HG02870 (cell line): Measurements from ENCODE around the gene ZNF318.
"Not testable (repeated sequence)": the region's sequence is repeated elsewhere in the genome, so short reads cannot be mapped to it uniquely, and the experiment has no call there.

Source experiments
- ATAC-seq: cut with Tn5 transposase; IDR thresholded peaks from one replicate; pipeline ENCODE4 v1.9.1; 2021; ENCODE audit warnings: mild to moderate bottlenecking, moderate library complexity; ENCODE audit not compliant: unreplicated experiment

ZNF318 gene

GRCh38 chr6:43303751-43304331 is 65.6 kb downstream of the ZNF318 start:
- ATAC-seq, result no peak

GRCh38 chr6:43303006-43303405 is 66.4 kb downstream of the ZNF318 start:
- not testable (repeated sequence) for ATAC-seq

- ATAC-seq, result no peak
Measured at GRCh38 chr6:43302126-43302525, 67.3 kb downstream of the ZNF318 start.

- no peak for ATAC-seq
Measured at GRCh38 chr6:43301081-43301870, 68.2 kb downstream of the ZNF318 start.

GRCh38 chr6:43299338-43300293 is 69.8 kb downstream of the ZNF318 start:
- no peak for ATAC-seq

GRCh38 chr6:43298565-43299337 is 70.7 kb downstream of the ZNF318 start:
- no peak for ATAC-seq

- no peak for ATAC-seq
Measured at GRCh38 chr6:43297644-43298564, 71.5 kb downstream of the ZNF318 start, which contains the start of gene SLC22A7. SLC22A7 (plus strand) TSS chr6:43298260; CDS start chr6:43298359, 99 bp downstream.

GRCh38 chr6:43296780-43297497 is 72.5 kb downstream of the ZNF318 start:
- ATAC-seq, result no peak

GRCh38 chr6:43295456-43295855 is 74.0 kb downstream of the ZNF318 start:
- no peak for ATAC-seq

GRCh38 chr6:43294536-43294935 is 74.9 kb downstream of the ZNF318 start:
- ATAC-seq, result no peak

- no peak for ATAC-seq
Measured at GRCh38 chr6:43293698-43294097, 75.7 kb downstream of the ZNF318 start.

GRCh38 chr6:43292763-43293318 is 76.6 kb downstream of the ZNF318 start:
- ATAC-seq, result no peak

- ATAC-seq, result no peak
Measured at GRCh38 chr6:43292341-43292740, 77.1 kb downstream of the ZNF318 start.

GRCh38 chr6:43291708-43292107 is 77.7 kb downstream of the ZNF318 start:
- no peak for ATAC-seq

- no peak for ATAC-seq
Measured at GRCh38 chr6:43290905-43291355, 78.5 kb downstream of the ZNF318 start.

- ATAC-seq, result no peak
Measured at GRCh38 chr6:43290339-43290904, 79.0 kb downstream of the ZNF318 start.

GRCh38 chr6:43287717-43288679 is 81.4 kb downstream of the ZNF318 start:
- ATAC-seq, result no peak
